HepG2 (cell line): Measurements from ENCODE around the gene FAM170A. TPM values are rescaled to one million over a fixed set of nuclear protein-coding genes. Genes with fewer than 3 reads are reported as not detected.
A peak's percentile ranks its signal among the peaks of the same experiment; 100 is the strongest.

Experiments used
- ATAC-seq: fragments of 200-7000 bp; cut with Tn5 transposase; 3 replicates; pipeline ENCODE4 v1.9.1; 2020; ENCODE audit warnings: mild to moderate bottlenecking, moderate library complexity
- BruUV-seq: library from RNA; stranded (reverse); fragments of 400-500 nt; replicated peaks from 2 replicates; lab custom pipeline; 2021; lab: Mats Ljungman, UMichigan
- CTCF ChIA-PET: fragments of 300-600 bp; formaldehyde crosslinking; extraction: SDS; loops from one replicate; lab custom pipeline; 2021; ENCODE audit warnings: low total read pairs, inconsistent platforms, low intra/inter-chr PET ratio; lab: Yijun Ruan, JAX
- POLR2A ChIA-PET: fragments of 350-600 bp; sonication (Branson Sonifier 250); formaldehyde crosslinking; loops from one replicate; lab custom pipeline; 2020; ENCODE audit warnings: antibody characterized with exemption, inconsistent platforms; lab: Yijun Ruan, JAX
- DNase-seq: peaks from one replicate; pipeline ENCODE4 v3.0.0-alpha.2; 2015; ENCODE audit warnings: low spot score
- FAIRE-seq: peaks from 3 replicates; lab custom pipeline; 2011; peaks lifted over from hg19 to GRCh38; lab: Jason Lieb, UNC
- H2AFZ ChIP-seq: one replicate; pipeline ENCODE4 v1.6.1; 2011; ENCODE audit warnings: low read length, inconsistent platforms
- H3K27ac ChIP-seq: fragments of 300-600 bp; 3 replicates; pipeline ENCODE4 v1.8.0; 2011; ENCODE audit warnings: mixed run types, mild to moderate bottlenecking, mixed read lengths, low read length, inconsistent platforms; ENCODE audit not compliant: insufficient read depth; ENCODE audit errors: extremely low read length
- H3K27me3 ChIP-seq, 2 experiments: fragments of 200-600 bp in 1 of 2; 2 replicates in 1 of 2; 3 replicates in 1 of 2; pipeline versions ENCODE4 v1.6.0 to v1.8.0; 2011; ENCODE audit warnings: low read length in 2 of 2, mild to moderate bottlenecking in 2 of 2, moderate library complexity in 2 of 2, inconsistent platforms in 1 of 2; ENCODE audit not compliant: insufficient read depth in 2 of 2, control insufficient read depth in 1 of 2
- H3K36me3 ChIP-seq, 2 experiments: fragments of 200-600 bp in 1 of 2; replicated peaks in 1 of 2; 2 replicates in 1 of 2; 3 replicates in 1 of 2; pipeline versions ENCODE4 v1.5.1 to v1.8.0; 2011; ENCODE audit warnings: low read length in 2 of 2, inconsistent platforms in 1 of 2; ENCODE audit not compliant: insufficient read depth in 2 of 2, control insufficient read depth in 1 of 2
- H3K4me1 ChIP-seq: 2 replicates; pipeline ENCODE4 v1.5.1; 2012; ENCODE audit warnings: low read length, inconsistent platforms; ENCODE audit not compliant: insufficient read depth
- H3K4me2 ChIP-seq: 2 replicates; pipeline ENCODE4 v1.6.0; 2011; ENCODE audit warnings: low read depth, low read length, inconsistent platforms
- H3K4me3 ChIP-seq, 3 experiments: fragments of 200-600 bp in 1 of 3; sonication (generic), shearing (Covaris generic) in 1 of 3; replicated peaks in 1 of 3; 2 replicates each; pipeline ENCODE4 v1.5.1; 2011 to 2016; ENCODE audit warnings: low read length in 3 of 3, inconsistent platforms in 2 of 3, low read depth in 2 of 3, mild to moderate bottlenecking in 2 of 3, control low read depth in 1 of 3, mixed read lengths in 1 of 3; ENCODE audit not compliant: insufficient read depth in 1 of 3
- H3K79me2 ChIP-seq: one replicate; pipeline ENCODE4 v1.6.1; 2011; ENCODE audit warnings: low read length, inconsistent platforms; ENCODE audit not compliant: insufficient read depth
- H3K9ac ChIP-seq: 2 replicates; pipeline ENCODE4 v1.6.0; 2011; ENCODE audit warnings: mild to moderate bottlenecking, low read depth, low read length, inconsistent platforms; ENCODE audit not compliant: insufficient read depth
- H3K9me3 ChIP-seq: 2 replicates; pipeline ENCODE4 v1.5.1; 2012; ENCODE audit warnings: mild to moderate bottlenecking, low read length
- H4K20me1 ChIP-seq: 2 replicates; pipeline ENCODE4 v1.6.0; 2011; ENCODE audit warnings: inconsistent platforms, mild to moderate bottlenecking, low read length, moderate library complexity; ENCODE audit not compliant: insufficient read depth
- HOXA7 ChIP-seq: sonication (generic); formaldehyde crosslinking; IDR thresholded peaks from 2 replicates; pipeline ENCODE4 v1.8.1; 2022; ENCODE audit warnings: mild to moderate bottlenecking, missing genetic modification reagents, moderate library complexity
- MAFF ChIP-seq: IDR thresholded peaks from 2 replicates; pipeline ENCODE4 v1.6.1; 2011; ENCODE audit warnings: low read depth, low read length, improper control_type of control experiment
- MAFK ChIP-seq, 2 experiments: IDR thresholded peaks in 1 of 2; conservative IDR thresholded peaks in 1 of 2; 2 replicates each; pipeline ENCODE4 v1.6.1; 2011; ENCODE audit warnings: improper control_type of control experiment in 2 of 2, low read length in 2 of 2
- SRSF1 ChIP-seq: fragments of 200-400 bp; formaldehyde crosslinking; optimal IDR thresholded peaks from 2 replicates; pipeline ENCODE3; 2017; ENCODE audit warnings: mild to moderate bottlenecking, low read depth, low read length, moderate library complexity
- STAT5B ChIP-seq: sonication (generic); formaldehyde crosslinking; IDR thresholded peaks from 2 replicates; pipeline ENCODE4 v1.4.0; 2020; ENCODE audit warnings: missing genetic modification reagents
- WGBS: methylation state at CpG from one replicate; pipeline ENCODE4 v1.1.6; 2017; ENCODE audit warnings: low lambda C conversion rate; 5-methylcytosine and 5-hydroxymethylcytosine counted together
- in situ Hi-C: cut with HindIII; loops from 2 replicates; pipeline ENCODE4 v1.10.0; 2017; ENCODE audit warnings: low pct_unique_long_range_greater_than_20kb; ENCODE audit not compliant: extremely low pct_ligation_motif_present
- intact Hi-C: fragments of 100-400 bp; cut with micrococcal nuclease; formaldehyde crosslinking; loops from one replicate; pipeline ENCODE4 v1.10.0; 2022; ENCODE audit not compliant: unreplicated experiment
- polyA plus RNA-seq, 8 experiments: library from polyadenylated mRNA; depleted of rRNA in 3 of 8; stranded (reverse) in 7 of 8; unstranded in 1 of 8; fragments of >200 nt; fragmentation: Illumina TruSeq in 4 of 8; extraction: Trizol in 4 of 8; gene quantifications; 2 replicates each; pipeline versions ENCODE4 v1.2.1 to v1.2.3, GENCODE V29; 2011 to 2016; ENCODE audit warnings: low read depth in 4 of 8, missing spikeins in 1 of 8, mixed read lengths in 1 of 8; ENCODE audit not compliant: insufficient read depth in 1 of 8
- total RNA-seq, 5 experiments: library from RNA; depleted of rRNA; stranded (reverse); fragments of >200 nt; fragmentation: Illumina TruSeq; extraction: Trizol; gene quantifications; 2 replicates each; pipeline ENCODE4 v1.2.3, GENCODE V29; 2016; ENCODE audit warnings: low read depth in 1 of 5

The FAM170A gene
- total and polyA plus RNA-seq, 2 of the 13 experiments (the other 11 are each of a cell fraction or from before 2014, with no cell fraction given): 0.09 TPM; not detected in 1

GRCh38 chr5:119682372-119682771, 53.0 kb downstream of the FAM170A start:
- no peak for FAIRE-seq
- ATAC-seq: no peak
- no peaks in the 10 kb centered on the region for H3K36me3 ChIP-seq
- no peaks in the 10 kb centered on the region for H3K79me2 ChIP-seq
- H3K9ac ChIP-seq: no peak overlapping the region
- 0% methylated on average over 1 of the region's 1 CpG for WGBS
- no peak overlapping the region for H3K27ac ChIP-seq
- intact Hi-C loops: no loop called here
- BruUV-seq: no TSS peak
- H2AFZ ChIP-seq: no peak overlapping the region
- H3K27me3 ChIP-seq: no peaks in the 10 kb centered on the region
- in situ Hi-C loops: no loop called here
- DNase-seq: no peak
- TF ChIP-seq STAT5B (CRISPR knock-in tag): no peak
- no peak for TF ChIP-seq HOXA7 (CRISPR knock-in tag)
- peak; percentile 51; the same call in 1 of the 2 replicates for TF ChIP-seq MAFF
- TF ChIP-seq SRSF1: no peak
- TF ChIP-seq MAFK (conservative IDR thresholded peaks at IDR 0.05 in 1 of 2, IDR thresholded peaks at IDR 0.05 in 1 of 2; ENCODE audit: low read length in 2 of 2): peak in 1 of 2 experiments; percentile 64; a peak in 3 of 4 replicates
- no peak overlapping the region for H3K4me3 ChIP-seq
- POLR2A ChIA-PET: no interaction called here
- H3K9me3 ChIP-seq: no peaks in the 10 kb centered on the region
- H4K20me1 ChIP-seq: no peaks in the 10 kb centered on the region
- CTCF ChIA-PET: no interaction called here
- H3K4me2 ChIP-seq: no peak overlapping the region
- no peaks in the 10 kb centered on the region for H3K4me1 ChIP-seq

Other genes starting within 250 kb of the FAM170A start
- gene HSD17B4, start 177.1 kb upstream of the FAM170A start, total RNA-seq (2016; rRNA removed; fragmentation: Illumina TruSeq; extraction: Trizol): 399 and 508 TPM in 2 replicates
- 163 and 178 TPM in 2 replicates for gene HSD17B4, start 177.1 kb upstream of the FAM170A start, polyA plus RNA-seq (2011; rRNA removed)